GM18508 (cell line): ENCODE measurements around the gene PHACTR2.
"Not testable (repeated sequence)": the region's sequence is repeated elsewhere in the genome, so short reads cannot be mapped to it uniquely, and the experiment has no call there.

Experiments
- ATAC-seq: cut with Tn5 transposase; IDR thresholded peaks from one replicate; pipeline ENCODE4 v1.9.1; 2021; ENCODE audit warnings: moderate number of reproducible peaks; ENCODE audit not compliant: insufficient read depth, unreplicated experiment

PHACTR2 gene

DNA sequence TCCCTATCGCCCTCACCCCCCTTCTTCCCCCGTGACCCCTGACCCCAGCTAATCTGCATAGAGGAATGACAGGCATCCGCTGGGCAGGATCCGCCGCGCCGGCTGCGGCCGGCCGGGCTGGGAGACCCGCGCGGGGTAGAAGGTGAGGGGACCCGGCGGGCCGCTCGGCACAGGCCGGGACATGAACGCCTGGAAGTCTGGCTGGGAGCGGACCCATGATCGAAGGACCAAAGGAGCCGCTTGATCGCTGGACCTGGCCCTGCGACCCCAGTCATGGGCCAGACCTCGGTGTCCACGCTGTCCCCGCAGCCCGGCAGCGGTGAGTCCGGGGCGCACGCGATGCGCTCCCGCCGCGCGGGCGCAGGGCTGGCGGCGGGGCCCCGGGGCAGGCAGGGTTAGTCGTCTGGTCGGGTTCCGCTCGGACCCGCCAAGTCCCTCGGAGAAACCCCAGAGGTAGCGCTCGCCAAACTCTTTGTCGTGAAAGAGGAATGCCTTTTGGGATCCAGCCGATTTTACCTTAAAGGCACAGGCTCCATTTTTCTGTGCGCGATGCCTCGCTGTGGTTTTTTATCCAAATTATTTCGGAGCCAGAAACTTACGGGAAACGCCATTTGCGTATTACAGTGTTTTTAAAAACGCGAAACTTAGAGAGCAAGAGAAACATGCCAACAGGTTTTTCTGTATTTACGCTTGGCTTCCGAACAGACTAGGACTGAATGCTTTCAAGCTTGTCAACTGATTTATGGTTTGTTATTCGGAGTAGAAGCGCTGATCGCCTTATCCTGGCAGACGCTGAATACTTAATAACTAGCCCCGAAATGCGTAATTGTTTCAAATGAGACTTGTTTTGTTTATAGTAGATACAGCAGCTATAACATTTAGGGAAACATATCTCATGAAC lies at the start of gene PHACTR2:
Gene PHACTR2 (plus strand): TSS at position 75 of the 901 bp plus-strand sequence. CDS start 199 bp downstream, at position 274.
- no peak for ATAC-seq

- ATAC-seq, result no peak
These were observed 48.4 kb upstream of the PHACTR2 start for GRCh38 chr6:143629104-143630080.

DNA sequence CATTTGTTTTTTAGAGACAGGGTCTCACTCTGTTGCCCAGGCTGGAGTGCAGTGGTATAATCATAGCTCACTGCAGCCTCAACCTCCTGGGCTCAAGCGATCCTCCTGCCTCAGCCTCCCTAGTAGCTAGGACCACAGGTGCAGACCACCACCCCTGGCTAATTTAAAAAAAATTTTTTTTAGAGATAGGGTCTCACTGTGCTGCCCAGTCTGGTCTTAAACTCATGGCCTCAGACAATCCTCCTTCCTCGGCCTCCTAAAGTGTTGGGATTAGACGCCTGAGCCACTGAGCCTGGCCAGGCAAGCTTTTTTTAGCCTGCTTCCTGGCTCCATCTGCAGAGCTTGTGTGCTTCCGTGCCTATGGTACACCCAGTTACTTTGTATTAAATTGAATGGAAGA lies 46.6 kb upstream of the PHACTR2 start:
- ATAC-seq, result not testable (repeated sequence)

DNA sequence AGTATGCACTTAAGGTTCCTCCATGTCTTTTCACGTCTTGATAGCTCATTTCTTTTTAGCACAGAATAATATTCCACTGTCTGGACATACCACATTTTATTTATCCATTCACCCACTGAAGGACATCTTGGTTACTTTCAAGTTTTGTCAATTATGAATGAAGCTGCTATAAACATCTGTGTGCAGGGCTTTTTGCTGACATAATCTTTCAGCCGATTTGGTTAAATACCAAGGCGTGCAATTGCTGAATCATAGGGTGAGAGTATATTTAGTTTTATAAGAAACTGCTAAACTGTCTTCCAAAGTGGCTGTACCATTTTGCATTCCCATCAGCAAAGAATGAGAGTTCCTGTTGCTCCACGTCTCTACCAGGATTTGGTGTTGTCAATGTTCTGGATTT lies 44.9 kb upstream of the PHACTR2 start:
- no peak for ATAC-seq

DNA sequence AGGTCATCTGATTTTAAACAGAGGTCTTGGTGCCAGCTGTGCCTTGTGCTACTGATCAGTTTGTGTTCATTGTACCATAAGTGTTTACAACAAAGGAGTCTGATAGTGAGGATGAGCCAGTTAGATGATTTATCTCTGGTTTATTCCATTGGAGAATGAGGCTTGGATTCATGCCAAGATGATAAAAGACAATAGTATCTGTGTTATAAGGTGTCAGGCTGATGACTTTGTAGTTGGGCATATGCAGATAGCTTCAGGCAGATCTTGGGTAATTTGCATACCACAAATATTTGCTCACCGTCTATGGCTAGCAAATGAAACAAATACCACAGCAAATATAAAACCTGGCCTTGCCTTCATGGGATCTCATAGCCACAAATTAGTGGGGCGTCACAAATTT lies 43.3 kb upstream of the PHACTR2 start:
- no peak for ATAC-seq

DNA sequence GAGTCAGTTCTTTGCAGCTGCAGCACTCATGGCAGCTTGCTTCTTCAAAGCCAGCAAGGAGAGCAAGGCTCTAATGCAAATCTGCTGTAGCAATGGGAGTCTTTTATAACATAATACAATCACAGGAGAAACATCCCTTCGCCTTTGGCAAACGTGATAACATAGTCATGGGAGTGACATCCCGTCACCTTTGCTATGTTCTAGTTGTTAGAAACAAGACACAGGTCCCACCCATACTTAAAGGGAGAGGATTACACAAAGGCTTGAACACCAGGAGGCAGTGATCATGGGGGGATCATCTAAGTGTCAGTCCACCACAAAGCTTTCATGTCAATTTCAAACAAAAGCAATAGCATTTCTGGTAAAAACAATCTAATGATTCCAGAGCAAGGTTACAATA lies 40.1 kb upstream of the PHACTR2 start:
- ATAC-seq, result no peak

- no peak for ATAC-seq
These were observed 35.4 kb upstream of the PHACTR2 start for GRCh38 chr6:143642403-143642802.

GRCh38 chr6:143647191-143647590 lies 30.6 kb upstream of the PHACTR2 start:
- ATAC-seq, result no peak

DNA sequence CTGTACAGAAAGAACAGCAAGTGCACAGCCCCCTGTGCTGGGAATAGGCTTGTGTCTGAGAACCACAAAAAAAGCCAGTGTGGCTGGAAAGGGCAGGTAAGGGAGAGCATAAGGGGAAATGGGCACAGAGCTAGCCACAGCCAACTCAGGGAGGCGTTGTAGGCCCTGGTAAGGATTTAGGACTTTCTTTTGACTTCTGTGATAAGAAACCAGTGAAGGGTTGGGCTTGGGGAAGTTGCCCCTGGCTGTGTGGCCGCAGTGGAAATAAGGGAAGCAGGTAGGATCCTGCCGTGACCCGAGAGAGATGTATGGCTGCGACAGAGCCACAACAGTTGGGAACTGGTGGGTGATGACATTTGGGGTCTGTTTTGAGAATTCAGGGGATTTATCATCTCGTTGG lies 30.0 kb upstream of the PHACTR2 start:
- no peak for ATAC-seq

DNA sequence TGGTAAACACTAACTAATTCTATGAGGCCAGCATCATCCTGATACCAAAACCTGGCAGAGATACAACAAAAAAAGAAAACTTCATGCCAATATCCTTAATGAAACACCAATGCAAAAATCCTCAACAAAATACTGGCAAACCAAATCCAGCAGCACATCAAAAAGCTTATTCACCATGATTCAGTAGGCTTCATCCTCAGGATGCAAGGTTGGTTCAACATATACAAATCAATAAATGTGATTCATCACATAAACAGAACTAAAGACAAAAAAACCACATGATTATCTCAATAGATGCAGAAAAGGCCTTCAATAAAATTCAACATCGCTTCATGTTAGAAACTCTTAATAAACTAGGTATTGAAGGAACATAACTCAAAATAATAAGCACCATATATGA lies 28.4 kb upstream of the PHACTR2 start:
- not testable (repeated sequence) for ATAC-seq

GRCh38 chr6:143651328-143651727 lies 26.4 kb upstream of the PHACTR2 start:
- ATAC-seq, result not testable (repeated sequence)

DNA sequence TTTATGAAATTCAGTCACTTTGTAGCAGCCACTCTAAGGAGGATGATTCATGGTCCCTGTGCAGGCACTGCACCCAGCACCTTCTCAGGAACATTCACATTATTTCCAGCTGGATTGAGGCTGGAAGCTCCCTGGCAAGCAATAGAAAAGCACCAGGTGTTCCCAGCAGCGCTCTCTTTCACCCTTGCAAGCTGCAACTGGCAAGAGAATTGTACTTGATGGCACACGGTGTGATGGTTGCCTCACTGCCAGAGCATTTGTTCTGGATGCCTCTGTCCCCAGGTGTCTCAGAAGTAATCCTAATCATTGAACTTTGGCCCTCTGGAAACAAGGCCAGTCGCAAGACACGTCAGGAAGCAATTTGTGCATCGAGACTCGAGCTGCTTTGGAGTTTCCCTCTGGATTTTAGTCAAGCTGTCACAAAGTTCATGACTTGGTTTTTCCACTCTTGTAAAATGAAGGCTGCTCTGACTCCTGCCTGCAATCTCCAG lies 24.9 kb upstream of the PHACTR2 start:
- ATAC-seq, result no peak

- ATAC-seq, result no peak
These were observed 22.2 kb upstream of the PHACTR2 start for GRCh38 chr6:143655541-143655940.

GRCh38 chr6:143656026-143656425 lies 21.7 kb upstream of the PHACTR2 start:
- no peak for ATAC-seq

GRCh38 chr6:143657809-143658208 lies 20.0 kb upstream of the PHACTR2 start:
- ATAC-seq, result no peak

GRCh38 chr6:143660170-143660569 lies 17.6 kb upstream of the PHACTR2 start:
- not testable (repeated sequence) for ATAC-seq

DNA sequence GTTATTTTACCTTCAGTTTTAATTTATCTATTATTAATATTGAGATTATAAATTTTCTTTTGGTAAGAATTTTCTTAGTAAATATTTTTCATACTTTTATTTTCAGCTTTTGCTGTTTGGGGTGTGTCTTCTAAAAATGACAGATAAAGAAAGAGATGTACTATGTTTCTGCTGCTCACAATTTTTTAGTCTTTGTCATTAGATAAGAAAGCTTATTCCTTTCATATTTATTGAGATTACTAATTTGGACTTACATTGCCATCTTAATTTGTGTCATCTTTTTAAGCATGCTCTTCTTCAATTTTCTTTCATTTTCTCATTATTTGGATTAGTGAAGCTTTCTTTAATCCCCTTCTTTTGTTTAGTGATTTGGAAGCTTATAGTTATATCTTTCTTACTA lies 13.6 kb upstream of the PHACTR2 start:
- no peak for ATAC-seq

- not testable (repeated sequence) for ATAC-seq
These were observed 11.8 kb upstream of the PHACTR2 start for GRCh38 chr6:143666007-143666406.

GRCh38 chr6:143669483-143669882 lies 8.3 kb upstream of the PHACTR2 start:
- ATAC-seq, result not testable (repeated sequence)

DNA sequence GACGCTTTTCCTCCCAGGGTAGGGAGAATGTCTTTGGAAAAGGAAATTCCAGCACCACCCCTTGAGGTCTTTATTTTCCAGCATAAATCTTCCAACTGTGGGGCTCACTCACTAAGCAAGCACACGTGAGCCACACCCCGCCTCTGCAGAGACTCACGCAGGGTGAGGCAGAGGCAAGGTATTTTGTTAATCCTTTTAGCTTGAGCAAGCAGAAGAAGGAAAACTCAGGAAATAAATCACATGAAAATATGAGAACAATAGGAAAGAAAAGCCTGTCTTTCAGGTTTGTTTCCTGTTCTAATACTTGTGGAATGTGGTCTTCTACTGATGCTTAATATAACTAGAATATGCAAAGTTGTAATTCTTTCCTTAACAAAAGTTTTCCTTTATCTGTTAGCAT lies 4.1 kb upstream of the PHACTR2 start:
- ATAC-seq, result no peak
